Panc1 (cell line): ENCODE results near the gene TAS2R10.

Source experiments
- POLR2AphosphoS5 ChIP-seq: IDR thresholded peaks from 2 replicates; pipeline ENCODE4 v1.6.1; 2012; ENCODE audit warnings: mild to moderate bottlenecking, low read depth, low read length, moderate library complexity
- REST ChIP-seq, 2 experiments: IDR thresholded peaks; 2 replicates each; pipeline ENCODE4 v1.6.1; 2011 to 2012; ENCODE audit warnings: low read depth in 2 of 2, control low read depth in 1 of 2, low read length in 1 of 2, mild to moderate bottlenecking in 1 of 2, moderate library complexity in 1 of 2; ENCODE audit not compliant: insufficient read depth in 1 of 2
- TCF7L2 ChIP-seq: IDR thresholded peaks from 2 replicates; pipeline ENCODE4 v1.6.1; 2011; ENCODE audit warnings: mild to moderate bottlenecking, low read depth, low read length, inconsistent platforms

DNA sequence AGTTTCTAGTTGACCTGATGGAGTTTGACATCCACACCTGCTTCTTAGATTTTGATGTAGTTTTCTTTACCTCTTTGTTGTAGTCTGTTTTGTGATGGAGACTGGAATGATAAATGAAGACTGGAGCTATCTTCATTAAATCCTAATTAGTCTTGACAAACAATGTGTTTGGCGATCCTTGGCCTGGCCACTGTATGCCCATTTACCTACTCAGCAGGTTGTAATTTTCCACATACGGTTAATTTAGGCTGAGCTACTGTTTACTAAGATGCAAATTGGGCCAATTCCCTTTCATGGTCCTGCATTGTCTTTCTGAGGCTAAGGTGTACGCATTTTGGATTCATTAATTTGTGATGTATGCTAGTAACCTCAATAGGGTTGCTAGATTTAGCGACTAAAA, 23.6 kb downstream of the TAS2R10 start, which contains the start of gene TAS2R7:
- TF ChIP-seq POLR2AphosphoS5 (no peak), REST (IDR thresholded peaks at IDR 0.05; ENCODE audit: insufficient read depth in 1 of 2, low read depth in 2 of 2, low read length in 1 of 2) (no peak), TCF7L2 (no peak)
